GF-D8 (cell line): ENCODE results near the gene ZNF322.

Source experiments
- DNase-seq: peaks from one replicate; lab custom pipeline; 2025; lab: John Stamatoyannopoulos, UW

Gene ZNF322

DNA sequence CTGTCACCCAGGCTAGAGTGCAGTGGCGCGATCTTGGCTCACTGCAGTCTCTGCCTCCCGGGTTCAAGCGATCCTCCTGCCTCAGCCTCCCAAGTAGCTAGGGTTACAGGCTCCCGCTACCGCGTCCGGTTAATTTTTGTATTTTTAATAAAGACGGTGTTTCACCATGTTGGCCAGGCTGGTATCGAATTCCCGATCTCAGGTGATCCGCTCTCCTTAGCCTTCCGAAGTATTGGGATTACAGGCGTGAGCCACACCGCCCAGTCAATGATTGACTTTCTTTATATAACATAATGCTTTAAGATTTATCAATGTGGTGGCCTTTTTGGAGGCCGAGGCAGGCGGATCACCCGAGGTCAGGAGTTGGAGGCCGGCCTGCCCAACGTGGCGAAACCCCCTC lies 70.6 kb downstream of the ZNF322 start:
- DNase-seq, result no peak
